Lower leg skin (tissue), 4 donors: ENCODE results near the gene VAT1L. TPM values are rescaled to one million over a fixed set of nuclear protein-coding genes. Genes with fewer than 3 reads are reported as not detected.

Source experiments
- DNase-seq, 2 donors: peaks; one replicate each; pipeline ENCODE4 v3.0.0-alpha.2; 2019; ENCODE audit warnings: low spot score in 2 of 2
- H3K4me3 ChIP-seq: fragments of 200-600 bp; sonication (generic); 2 replicates; pipeline ENCODE4 v1.5.1; 2017; ENCODE audit warnings: mild to moderate bottlenecking, low read depth; ENCODE audit not compliant: poor library complexity, severe bottlenecking
- POLR2A ChIP-seq, 2 donors: fragments of 450-650 bp; IDR thresholded peaks; one replicate each; pipeline ENCODE4 v1.6.1; 2016 to 2017; ENCODE audit warnings: antibody characterized with exemption in 2 of 2, mild to moderate bottlenecking in 1 of 2, moderate library complexity in 1 of 2
- WGBS, 2 donors: methylation state at CpG; one replicate each; pipeline ENCODE4 v1.1.5; 2018; 5-methylcytosine and 5-hydroxymethylcytosine counted together
- intact Hi-C: fragments of 100-400 bp; cut with DNase I; formaldehyde crosslinking; loops from one replicate; pipeline ENCODE4 v1.15.0; 2023; ENCODE audit warnings: low total_unique reads
- total RNA-seq, 4 donors: library from RNA; depleted of rRNA; stranded (reverse); fragments of >200 nt; gene quantifications; one replicate each; pipeline ENCODE4 v1.1.0, GENCODE V29; 2016
- TF ChIP-seq, protein P1 (sequence below), 3 donors: fragments of 450-650 bp; IDR thresholded peaks; one replicate each; pipeline ENCODE4 v1.5.1; 2016; ENCODE audit warnings: antibody characterized with exemption in 3 of 3, mild to moderate bottlenecking in 3 of 3, moderate library complexity in 2 of 3

VAT1L gene
- total RNA-seq, 4 donors from 2014 or later = 0.10 to 0.36 TPM; not detected in 2

DNA sequence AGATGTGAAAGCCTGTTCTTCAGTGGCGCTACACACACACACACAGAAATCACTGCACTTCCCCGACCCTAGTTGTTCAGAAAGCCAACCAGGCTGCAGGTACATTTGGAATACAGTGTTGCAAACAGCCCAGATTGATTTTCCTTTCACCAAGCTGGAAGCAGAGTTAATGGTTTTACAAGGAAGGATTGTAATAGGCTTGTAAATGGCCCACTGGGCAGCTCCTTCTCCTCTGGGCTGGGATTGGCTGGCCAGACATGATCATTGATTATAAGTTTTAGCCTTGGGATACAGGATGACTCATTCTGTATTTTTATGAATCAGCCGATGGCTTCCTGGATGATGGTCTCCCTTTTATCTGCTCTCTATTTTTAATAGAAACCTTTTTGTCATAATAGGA is 2.5 kb downstream of the VAT1L start:
- H3K4me3 ChIP-seq = no peak overlapping the region
- intact Hi-C loops = no loop called here
- TF ChIP-seq POLR2A (IDR thresholded peaks at IDR 0.05) = no peak
- TF ChIP-seq, protein P1, sequence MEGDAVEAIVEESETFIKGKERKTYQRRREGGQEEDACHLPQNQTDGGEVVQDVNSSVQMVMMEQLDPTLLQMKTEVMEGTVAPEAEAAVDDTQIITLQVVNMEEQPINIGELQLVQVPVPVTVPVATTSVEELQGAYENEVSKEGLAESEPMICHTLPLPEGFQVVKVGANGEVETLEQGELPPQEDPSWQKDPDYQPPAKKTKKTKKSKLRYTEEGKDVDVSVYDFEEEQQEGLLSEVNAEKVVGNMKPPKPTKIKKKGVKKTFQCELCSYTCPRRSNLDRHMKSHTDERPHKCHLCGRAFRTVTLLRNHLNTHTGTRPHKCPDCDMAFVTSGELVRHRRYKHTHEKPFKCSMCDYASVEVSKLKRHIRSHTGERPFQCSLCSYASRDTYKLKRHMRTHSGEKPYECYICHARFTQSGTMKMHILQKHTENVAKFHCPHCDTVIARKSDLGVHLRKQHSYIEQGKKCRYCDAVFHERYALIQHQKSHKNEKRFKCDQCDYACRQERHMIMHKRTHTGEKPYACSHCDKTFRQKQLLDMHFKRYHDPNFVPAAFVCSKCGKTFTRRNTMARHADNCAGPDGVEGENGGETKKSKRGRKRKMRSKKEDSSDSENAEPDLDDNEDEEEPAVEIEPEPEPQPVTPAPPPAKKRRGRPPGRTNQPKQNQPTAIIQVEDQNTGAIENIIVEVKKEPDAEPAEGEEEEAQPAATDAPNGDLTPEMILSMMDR (IDR thresholded peaks at IDR 0.05) = no peak
- no peak for DNase-seq
- WGBS, 2 donors = 48 to 58% methylated on average over 3 of the region's 3 CpGs

DNA sequence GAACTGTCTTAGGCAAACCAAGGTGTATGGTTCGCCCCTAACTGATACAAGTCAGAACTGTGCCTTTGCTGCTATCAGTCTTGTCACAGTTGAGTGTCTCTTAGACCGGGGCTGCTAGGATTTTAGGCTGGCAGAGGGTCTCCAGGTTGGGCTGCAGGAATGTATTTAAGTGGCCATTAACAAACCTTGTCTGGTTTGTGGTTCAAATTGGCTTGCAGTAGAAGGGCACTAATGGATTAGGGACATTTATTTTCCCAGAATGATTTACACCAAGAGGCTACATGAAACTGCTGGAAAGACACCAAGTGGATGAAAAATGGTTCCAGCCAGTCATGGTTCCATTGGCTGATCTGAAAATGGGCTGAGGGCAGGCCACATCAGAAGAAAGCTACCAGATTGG is 5.1 kb downstream of the VAT1L start:
- intact Hi-C loops = no loop called here
- WGBS, 2 donors = 59 to 65% methylated on average over 2 of the region's 2 CpGs
- no peak overlapping the region for H3K4me3 ChIP-seq
- no peak for DNase-seq
- no peak for TF ChIP-seq POLR2A (IDR thresholded peaks at IDR 0.05)
- TF ChIP-seq, protein P1 (IDR thresholded peaks at IDR 0.05) = no peak

DNA sequence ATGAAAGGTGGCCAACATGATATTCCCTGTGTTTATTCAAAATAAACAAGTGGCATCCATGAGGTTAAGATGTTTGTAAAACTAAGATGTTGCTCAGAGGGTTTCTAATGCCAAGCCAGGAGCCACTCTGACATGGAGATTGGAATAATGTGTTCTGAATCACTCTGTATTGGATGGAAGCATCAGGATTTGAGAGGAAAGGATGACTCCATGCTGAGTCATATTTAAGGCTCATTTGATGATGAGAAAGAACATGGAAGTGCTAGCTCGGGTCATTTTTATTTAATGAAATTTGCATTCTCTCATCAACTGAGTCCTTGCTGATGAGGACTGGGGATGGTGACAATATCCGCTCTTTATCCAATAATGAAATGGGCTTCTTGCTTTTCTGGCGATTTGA is 6.2 kb downstream of the VAT1L start:
- TF ChIP-seq, protein P1 (IDR thresholded peaks at IDR 0.05) = no peak
- no peak for TF ChIP-seq POLR2A (IDR thresholded peaks at IDR 0.05)
- intact Hi-C loops = no loop called here
- H3K4me3 ChIP-seq = no peak overlapping the region
- DNase-seq = no peak
- WGBS, 2 donors = 78 to 82% methylated on average over 3 of the region's 3 CpGs

DNA sequence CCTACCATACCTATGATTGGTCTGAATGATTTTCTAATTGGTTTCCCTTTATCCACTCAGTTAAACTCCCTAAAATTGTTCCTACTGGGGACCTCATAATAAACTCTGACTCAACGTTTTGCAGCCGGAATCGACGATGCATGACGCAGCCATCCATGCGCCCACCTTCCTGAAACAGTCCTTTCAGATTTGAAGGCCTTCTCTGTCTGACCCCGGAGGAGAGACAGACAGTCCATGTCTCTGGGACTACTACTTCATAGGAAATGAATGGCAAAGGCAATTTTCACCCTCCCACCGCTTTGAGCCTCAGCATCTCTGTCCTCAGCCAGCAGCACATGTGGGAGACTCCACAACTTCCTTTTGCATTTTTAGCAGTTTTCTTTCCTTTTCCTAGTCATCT is 13.5 kb downstream of the VAT1L start:
- no peak for DNase-seq
- WGBS, 2 donors = 88% methylated on average over 8 of the region's 8 CpGs
- no peak overlapping the region for H3K4me3 ChIP-seq
- intact Hi-C loops = no loop called here
- TF ChIP-seq, protein P1 (IDR thresholded peaks at IDR 0.05) = no peak
- TF ChIP-seq POLR2A (IDR thresholded peaks at IDR 0.05) = no peak

DNA sequence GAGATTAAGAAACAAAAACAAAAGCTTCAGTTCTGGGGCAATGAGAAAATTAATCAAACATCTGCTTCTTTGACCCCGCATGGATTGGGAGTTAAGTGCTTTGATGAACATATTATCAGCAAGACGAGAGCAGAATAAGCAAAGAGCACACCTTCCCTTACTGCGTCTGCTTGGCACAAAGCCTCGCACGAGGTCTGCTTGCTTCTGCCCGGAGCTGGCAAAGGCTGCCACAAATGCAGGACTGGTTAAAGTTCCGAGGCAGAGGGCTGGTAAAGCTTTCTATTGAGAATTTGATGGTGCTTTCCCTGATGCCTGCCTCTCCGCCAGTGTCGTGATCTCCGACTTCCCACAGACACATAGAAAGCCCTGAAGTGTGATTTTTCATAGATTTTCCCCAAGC is 17.0 kb downstream of the VAT1L start:
- no peak for TF ChIP-seq POLR2A (IDR thresholded peaks at IDR 0.05)
- TF ChIP-seq, protein P1 (IDR thresholded peaks at IDR 0.05) = no peak
- WGBS, 2 donors = 63% methylated on average over 10 of the region's 10 CpGs
- H3K4me3 ChIP-seq = no peak overlapping the region
- intact Hi-C loops = no loop called here
- no peak for DNase-seq

DNA sequence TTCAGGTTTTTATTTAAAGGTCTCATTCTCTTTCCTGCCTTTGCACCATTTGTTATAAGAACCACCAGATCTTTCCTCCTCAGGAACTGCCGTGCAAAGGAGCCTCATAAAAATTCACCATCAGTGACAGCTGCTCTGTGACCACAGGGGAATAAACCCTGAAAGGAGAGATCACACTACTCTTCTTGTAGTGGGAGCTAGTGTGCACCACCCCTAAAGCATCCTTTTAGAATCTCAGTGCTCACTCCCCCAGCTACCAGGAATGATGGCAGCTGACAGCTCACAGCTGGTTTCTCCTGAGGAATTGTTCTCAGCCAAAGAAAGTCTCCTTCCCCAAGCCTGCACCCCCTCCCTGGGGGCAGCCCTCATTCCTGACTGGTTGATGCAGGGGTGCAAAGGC is 18.7 kb downstream of the VAT1L start:
- H3K4me3 ChIP-seq = no peak overlapping the region
- TF ChIP-seq POLR2A (IDR thresholded peaks at IDR 0.05) = no peak
- TF ChIP-seq, protein P1 (IDR thresholded peaks at IDR 0.05) = no peak
- intact Hi-C loops = no loop called here
- no peak for DNase-seq
- 64 to 82% methylated on average over 1 of the region's 1 CpG for WGBS, 2 donors
